ENCODE measurements around the gene DIAPH2. TPM values are rescaled to one million over a fixed set of nuclear protein-coding genes. Genes with fewer than 3 reads are reported as not detected.

DIAPH2 gene
- total RNA-seq, 4 donors from 2014 or later = 41.8 to 64.5 (median 54.5) TPM

- 90% methylated on average over 1 of the region's 1 CpG for WGBS
- Histone ChIP-seq H3K4me3 (no peak overlapping the region), H3K36me3 (no peaks in the 10 kb centered on the region), H3K9me3 (no peaks in the 10 kb centered on the region), H3K27me3 (no peaks in the 10 kb centered on the region), H3K4me1 (no peaks in the 10 kb centered on the region), H3K27ac (replicated peaks in 1 of 4) (no peak overlapping the region)
- TF ChIP-seq, protein P1, sequence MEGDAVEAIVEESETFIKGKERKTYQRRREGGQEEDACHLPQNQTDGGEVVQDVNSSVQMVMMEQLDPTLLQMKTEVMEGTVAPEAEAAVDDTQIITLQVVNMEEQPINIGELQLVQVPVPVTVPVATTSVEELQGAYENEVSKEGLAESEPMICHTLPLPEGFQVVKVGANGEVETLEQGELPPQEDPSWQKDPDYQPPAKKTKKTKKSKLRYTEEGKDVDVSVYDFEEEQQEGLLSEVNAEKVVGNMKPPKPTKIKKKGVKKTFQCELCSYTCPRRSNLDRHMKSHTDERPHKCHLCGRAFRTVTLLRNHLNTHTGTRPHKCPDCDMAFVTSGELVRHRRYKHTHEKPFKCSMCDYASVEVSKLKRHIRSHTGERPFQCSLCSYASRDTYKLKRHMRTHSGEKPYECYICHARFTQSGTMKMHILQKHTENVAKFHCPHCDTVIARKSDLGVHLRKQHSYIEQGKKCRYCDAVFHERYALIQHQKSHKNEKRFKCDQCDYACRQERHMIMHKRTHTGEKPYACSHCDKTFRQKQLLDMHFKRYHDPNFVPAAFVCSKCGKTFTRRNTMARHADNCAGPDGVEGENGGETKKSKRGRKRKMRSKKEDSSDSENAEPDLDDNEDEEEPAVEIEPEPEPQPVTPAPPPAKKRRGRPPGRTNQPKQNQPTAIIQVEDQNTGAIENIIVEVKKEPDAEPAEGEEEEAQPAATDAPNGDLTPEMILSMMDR (IDR thresholded peaks at IDR 0.05) = no peak
- TF ChIP-seq POLR2A (IDR thresholded peaks at IDR 0.05; ENCODE audit: low read depth) (no peak), EP300 (IDR thresholded peaks at IDR 0.05) (no peak), POLR2AphosphoS5 (IDR thresholded peaks at IDR 0.05) (no peak)
- intact Hi-C loops (cut with DNase I) = no loop called here
- DNase-seq (ENCODE audit: extremely low spot score) = no peak
Measured at GRCh38 chrX:97224148-97224547, 539.5 kb downstream of the DIAPH2 start.

DNA sequence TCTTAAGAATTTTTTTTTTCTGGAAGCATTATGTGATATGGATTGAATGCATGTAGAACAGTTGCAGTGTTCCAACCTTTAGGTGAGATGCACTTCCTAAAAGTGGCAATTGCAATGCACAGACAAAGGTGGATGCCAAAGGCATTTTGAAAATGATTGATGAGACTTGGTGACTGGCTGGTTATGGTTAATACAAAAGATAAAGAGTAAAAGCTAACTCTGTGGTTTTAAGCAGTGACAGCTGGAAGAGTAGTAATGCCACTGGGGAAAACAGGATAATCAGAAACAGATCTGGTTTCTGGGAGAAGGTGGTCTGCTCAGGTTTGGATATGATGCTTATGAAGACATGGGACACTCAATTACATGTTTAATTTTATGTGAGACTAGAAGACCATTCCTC lies 544.7 kb downstream of the DIAPH2 start:
- Histone ChIP-seq H3K27ac (replicated peaks in 1 of 4) (no peak overlapping the region), H3K9me3 (no peaks in the 10 kb centered on the region), H3K4me3 (no peak overlapping the region), H3K4me1 (no peaks in the 10 kb centered on the region), H3K27me3 (no peaks in the 10 kb centered on the region), H3K36me3 (no peaks in the 10 kb centered on the region)
- intact Hi-C loops (cut with DNase I) = no loop called here
- no peak for TF ChIP-seq EP300 (IDR thresholded peaks at IDR 0.05)
- no peak for TF ChIP-seq POLR2AphosphoS5 (IDR thresholded peaks at IDR 0.05)
- TF ChIP-seq POLR2A (IDR thresholded peaks at IDR 0.05; ENCODE audit: low read depth) = no peak
- TF ChIP-seq, protein P1 (IDR thresholded peaks at IDR 0.05) = no peak
- DNase-seq (ENCODE audit: extremely low spot score) = no peak

DNA sequence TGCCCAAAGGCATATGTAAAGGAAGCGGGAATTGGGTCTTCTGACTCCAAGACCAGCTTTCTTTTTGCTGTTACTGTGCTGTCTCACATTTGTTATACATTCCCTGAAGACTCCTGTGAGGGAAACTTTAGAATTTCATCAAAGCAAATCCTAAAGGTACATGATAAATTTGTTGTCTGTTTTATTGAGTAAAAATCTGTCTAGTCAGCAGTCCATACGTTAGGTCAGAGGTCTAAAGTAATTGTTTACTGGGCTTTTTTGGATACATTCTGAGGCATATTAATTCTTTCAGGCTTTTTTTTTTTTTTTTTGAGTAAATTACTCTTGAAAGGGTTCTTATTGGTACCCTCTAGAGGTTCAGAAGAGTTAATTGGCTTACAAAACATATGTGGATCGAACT lies 546.3 kb downstream of the DIAPH2 start:
- TF ChIP-seq EP300 (IDR thresholded peaks at IDR 0.05) (no peak), POLR2A (IDR thresholded peaks at IDR 0.05; ENCODE audit: low read depth) (no peak), POLR2AphosphoS5 (IDR thresholded peaks at IDR 0.05) (no peak)
- TF ChIP-seq, protein P1 (IDR thresholded peaks at IDR 0.05) = no peak
- H3K27me3 ChIP-seq = no peaks in the 10 kb centered on the region
- H3K4me1 ChIP-seq = no peaks in the 10 kb centered on the region
- DNase-seq (ENCODE audit: extremely low spot score) = no peak
- intact Hi-C loops (cut with DNase I) = no loop called here
- WGBS = 92% methylated on average over 3 of the region's 3 CpGs
- no peak overlapping the region for H3K4me3 ChIP-seq
- no peaks in the 10 kb centered on the region for H3K36me3 ChIP-seq
- H3K27ac ChIP-seq (replicated peaks in 1 of 4) = no peak overlapping the region
- H3K9me3 ChIP-seq = no peaks in the 10 kb centered on the region

DNA sequence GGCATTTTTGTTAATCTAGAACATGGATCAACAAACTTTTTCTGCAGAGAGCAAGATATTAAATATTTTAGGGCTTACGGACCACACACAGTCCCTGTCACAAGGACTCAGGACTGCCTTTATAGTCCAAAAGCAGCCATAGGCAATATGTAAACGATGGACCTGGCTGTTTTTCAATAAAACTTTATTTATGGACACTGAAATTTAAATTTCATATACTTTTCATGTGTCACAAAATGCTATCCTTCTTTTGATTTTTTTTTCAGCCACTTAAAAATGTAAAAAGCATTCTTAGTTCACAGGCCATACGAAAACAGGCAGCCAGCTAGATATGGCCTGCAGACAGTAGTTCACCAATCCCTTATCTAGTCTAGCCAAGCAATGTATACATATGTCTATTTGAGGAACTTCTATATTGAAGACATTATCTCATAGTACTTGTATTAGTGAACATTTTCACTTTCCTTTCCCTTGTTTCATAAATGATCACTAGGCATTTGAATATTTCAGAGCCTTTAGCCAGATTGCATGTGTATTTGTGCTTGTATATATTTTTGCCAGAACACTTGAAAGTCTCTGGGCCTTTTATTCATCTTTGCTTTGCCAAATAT lies 549.9 kb downstream of the DIAPH2 start:
- H3K27ac ChIP-seq (replicated peaks in 1 of 4) = no peak overlapping the region
- H3K9me3 ChIP-seq = no peaks in the 10 kb centered on the region
- no peaks in the 10 kb centered on the region for H3K4me1 ChIP-seq
- H3K36me3 ChIP-seq = no peaks in the 10 kb centered on the region
- 84% methylated on average over 3 of the region's 3 CpGs for WGBS
- no peaks in the 10 kb centered on the region for H3K27me3 ChIP-seq
- no peak overlapping the region for H3K4me3 ChIP-seq
- no peak for DNase-seq (ENCODE audit: extremely low spot score)
- TF ChIP-seq POLR2A (IDR thresholded peaks at IDR 0.05; ENCODE audit: low read depth) = no peak
- no peak for TF ChIP-seq POLR2AphosphoS5 (IDR thresholded peaks at IDR 0.05)
- no peak for TF ChIP-seq EP300 (IDR thresholded peaks at IDR 0.05)
- TF ChIP-seq, protein P1 (IDR thresholded peaks at IDR 0.05) = no peak
- intact Hi-C loops (cut with DNase I) = no loop called here

- 76% methylated on average over 5 of the region's 5 CpGs for WGBS
- H3K27ac ChIP-seq (replicated peaks in 1 of 4) = no peak overlapping the region
- intact Hi-C loops (cut with DNase I) = no loop called here
Measured at GRCh38 chrX:97238632-97239031, 554.0 kb downstream of the DIAPH2 start.

More at GRCh38 chrX:97238632-97239031, 554.0 kb downstream of the DIAPH2 start:
- H3K36me3 ChIP-seq = no peaks in the 10 kb centered on the region
- TF ChIP-seq, protein P1 (IDR thresholded peaks at IDR 0.05) = no peak
- TF ChIP-seq POLR2AphosphoS5 (IDR thresholded peaks at IDR 0.05) (no peak), POLR2A (IDR thresholded peaks at IDR 0.05; ENCODE audit: low read depth) (no peak), EP300 (IDR thresholded peaks at IDR 0.05) (no peak)
- no peaks in the 10 kb centered on the region for H3K4me1 ChIP-seq
- H3K27me3 ChIP-seq = no peaks in the 10 kb centered on the region
- no peaks in the 10 kb centered on the region for H3K9me3 ChIP-seq
- no peak for DNase-seq (ENCODE audit: extremely low spot score)
- no peak overlapping the region for H3K4me3 ChIP-seq

Data from esophagus muscularis mucosa (tissue), 4 donors.